Esophagus squamous epithelium (tissue), 5 donors: ENCODE results near the gene CD40. TPM values are rescaled to one million over a fixed set of nuclear protein-coding genes. Genes with fewer than 3 reads are reported as not detected.

ENCODE experiments used
- DNase-seq: peaks from one replicate; lab custom pipeline; 2025; lab: John Stamatoyannopoulos, UW
- H3K27ac ChIP-seq, 4 donors: fragments of 200-600 bp; sonication (generic); one replicate each; pipeline ENCODE4 v1.5.1; 2016 to 2019; ENCODE audit warnings: mild to moderate bottlenecking in 1 of 4
- H3K27me3 ChIP-seq, 4 donors: fragments of 200-600 bp; sonication (generic); 1 replicate in 3 of 4; 2 replicates in 1 of 4; pipeline versions ENCODE4 v1.5.1 to v1.6.0; 2017 to 2021; ENCODE audit warnings: antibody characterized with exemption in 1 of 4
- H3K36me3 ChIP-seq, 3 donors: fragments of 200-600 bp; sonication (generic); one replicate each; pipeline ENCODE4 v1.5.1; 2016 to 2019
- H3K4me1 ChIP-seq, 3 donors: fragments of 200-600 bp; sonication (generic); one replicate each; pipeline ENCODE4 v1.5.1; 2017 to 2019
- H3K4me3 ChIP-seq, 4 donors: fragments of 200-600 bp; sonication (generic); 1 replicate in 3 of 4; 2 replicates in 1 of 4; pipeline ENCODE4 v1.5.1; 2016 to 2019; ENCODE audit warnings: mild to moderate bottlenecking in 2 of 4, moderate library complexity in 1 of 4
- H3K9me3 ChIP-seq, 3 donors: fragments of 200-600 bp; sonication (generic); one replicate each; pipeline ENCODE4 v1.5.1; 2016 to 2019
- POLR2A ChIP-seq, 4 donors: fragments of 450-650 bp; IDR thresholded peaks; one replicate each; pipeline ENCODE4 v1.6.1; 2017; ENCODE audit warnings: antibody characterized with exemption in 4 of 4, mild to moderate bottlenecking in 4 of 4, moderate library complexity in 3 of 4
- WGBS, 2 donors: methylation state at CpG; one replicate each; pipeline ENCODE4 v1.1.5; 2018; 5-methylcytosine and 5-hydroxymethylcytosine counted together
- intact Hi-C: fragments of 100-400 bp; cut with DNase I; formaldehyde crosslinking; loops from one replicate; pipeline ENCODE4 v1.15.0; 2022
- total RNA-seq, 4 donors: library from RNA; depleted of rRNA; stranded (reverse); fragments of >200 nt; gene quantifications; one replicate each; pipeline ENCODE4 v1.1.0, GENCODE V29; 2016
- TF ChIP-seq, protein P1 (sequence below), 6 experiments: fragments of 450-650 bp in 4 of 6; fragments of 200-600 bp in 2 of 6; sonication (generic) in 2 of 6; IDR thresholded peaks; one replicate each; pipeline ENCODE4 v1.5.1; 2016 to 2019; ENCODE audit warnings: antibody characterized with exemption in 6 of 6, mild to moderate bottlenecking in 4 of 6, moderate library complexity in 4 of 6
- donor health status: DM: yes; HTN: yes; CAD: no.

Gene CD40
- total RNA-seq, 4 donors from 2014 or later = 3.2 to 15.3 (median 10.2) TPM

DNA sequence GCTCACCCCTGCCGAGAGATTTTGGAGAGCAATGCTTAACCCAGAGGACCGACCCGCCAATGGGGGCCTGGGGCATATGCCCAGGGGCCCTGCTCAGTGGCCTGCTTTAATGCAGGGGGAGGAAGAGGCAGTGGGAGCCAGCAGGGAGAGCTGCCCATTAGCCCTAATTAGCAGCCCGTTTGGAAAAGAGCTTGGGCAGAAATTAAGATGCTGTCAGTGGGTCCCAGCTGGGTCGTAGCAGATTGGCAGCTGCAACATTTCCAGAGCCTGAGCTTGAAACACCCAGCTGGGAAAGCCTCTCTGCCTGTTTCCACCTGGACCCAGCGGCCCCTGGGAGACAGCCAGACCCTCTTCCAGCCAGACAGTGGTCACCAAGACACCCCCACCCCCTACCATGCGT is 39.5 kb downstream of the CD40 start:
- no peak for DNase-seq
- Histone ChIP-seq H3K4me3 (no peak overlapping the region), H3K36me3 (no peaks in the 10 kb centered on the region), H3K4me1 (no peaks in the 10 kb centered on the region), H3K9me3 (no peaks in the 10 kb centered on the region), H3K27me3 (peaks cover 0 to 82% (median 0%) of the 10 kb centered on the region in 4 donors), H3K27ac (no peak overlapping the region)
- 52 to 57% methylated on average over 2 to 7 of the region's 7 CpGs for WGBS, 2 donors
- no peak for TF ChIP-seq POLR2A (IDR thresholded peaks at IDR 0.05)
- TF ChIP-seq, protein P1, sequence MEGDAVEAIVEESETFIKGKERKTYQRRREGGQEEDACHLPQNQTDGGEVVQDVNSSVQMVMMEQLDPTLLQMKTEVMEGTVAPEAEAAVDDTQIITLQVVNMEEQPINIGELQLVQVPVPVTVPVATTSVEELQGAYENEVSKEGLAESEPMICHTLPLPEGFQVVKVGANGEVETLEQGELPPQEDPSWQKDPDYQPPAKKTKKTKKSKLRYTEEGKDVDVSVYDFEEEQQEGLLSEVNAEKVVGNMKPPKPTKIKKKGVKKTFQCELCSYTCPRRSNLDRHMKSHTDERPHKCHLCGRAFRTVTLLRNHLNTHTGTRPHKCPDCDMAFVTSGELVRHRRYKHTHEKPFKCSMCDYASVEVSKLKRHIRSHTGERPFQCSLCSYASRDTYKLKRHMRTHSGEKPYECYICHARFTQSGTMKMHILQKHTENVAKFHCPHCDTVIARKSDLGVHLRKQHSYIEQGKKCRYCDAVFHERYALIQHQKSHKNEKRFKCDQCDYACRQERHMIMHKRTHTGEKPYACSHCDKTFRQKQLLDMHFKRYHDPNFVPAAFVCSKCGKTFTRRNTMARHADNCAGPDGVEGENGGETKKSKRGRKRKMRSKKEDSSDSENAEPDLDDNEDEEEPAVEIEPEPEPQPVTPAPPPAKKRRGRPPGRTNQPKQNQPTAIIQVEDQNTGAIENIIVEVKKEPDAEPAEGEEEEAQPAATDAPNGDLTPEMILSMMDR (IDR thresholded peaks at IDR 0.05) = no peak
- intact Hi-C loops = no loop called here

DNA sequence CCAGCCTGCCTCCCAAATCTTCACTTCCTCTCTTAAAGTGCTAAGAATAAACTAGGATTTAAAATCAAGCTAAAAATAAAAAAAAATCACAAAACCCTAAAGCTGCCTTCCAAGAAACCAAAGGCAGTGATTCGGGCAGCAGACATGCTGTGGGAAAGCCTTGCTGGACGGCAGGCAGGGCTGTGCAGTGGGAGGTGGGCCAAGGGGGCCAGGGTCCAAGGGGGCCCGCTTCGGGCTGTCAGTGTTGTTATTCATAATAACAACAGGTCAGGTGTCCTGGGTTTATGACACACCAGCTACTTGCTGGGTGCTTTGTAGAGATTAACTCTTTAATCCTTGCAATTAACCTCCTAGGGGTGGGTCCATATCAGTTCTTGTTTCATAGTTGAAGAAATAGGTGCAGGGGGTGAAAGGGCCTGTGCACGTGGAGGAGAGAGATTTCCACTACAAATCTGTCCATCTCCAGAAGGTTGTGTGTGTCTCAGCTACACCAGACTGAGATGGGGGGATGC is 40.4 kb downstream of the CD40 start:
- Histone ChIP-seq H3K27me3 (peaks cover 0 to 82% (median 0%) of the 10 kb centered on the region in 4 donors), H3K4me3 (no peak overlapping the region), H3K9me3 (no peaks in the 10 kb centered on the region), H3K27ac (no peak overlapping the region), H3K36me3 (no peaks in the 10 kb centered on the region), H3K4me1 (no peaks in the 10 kb centered on the region)
- TF ChIP-seq, protein P1 (IDR thresholded peaks at IDR 0.05) = no peak
- no peak for TF ChIP-seq POLR2A (IDR thresholded peaks at IDR 0.05)
- no peak for DNase-seq
- WGBS, 2 donors = 40 to 45% methylated on average over 5 of the region's 5 CpGs
- intact Hi-C loops = no loop called here

DNA sequence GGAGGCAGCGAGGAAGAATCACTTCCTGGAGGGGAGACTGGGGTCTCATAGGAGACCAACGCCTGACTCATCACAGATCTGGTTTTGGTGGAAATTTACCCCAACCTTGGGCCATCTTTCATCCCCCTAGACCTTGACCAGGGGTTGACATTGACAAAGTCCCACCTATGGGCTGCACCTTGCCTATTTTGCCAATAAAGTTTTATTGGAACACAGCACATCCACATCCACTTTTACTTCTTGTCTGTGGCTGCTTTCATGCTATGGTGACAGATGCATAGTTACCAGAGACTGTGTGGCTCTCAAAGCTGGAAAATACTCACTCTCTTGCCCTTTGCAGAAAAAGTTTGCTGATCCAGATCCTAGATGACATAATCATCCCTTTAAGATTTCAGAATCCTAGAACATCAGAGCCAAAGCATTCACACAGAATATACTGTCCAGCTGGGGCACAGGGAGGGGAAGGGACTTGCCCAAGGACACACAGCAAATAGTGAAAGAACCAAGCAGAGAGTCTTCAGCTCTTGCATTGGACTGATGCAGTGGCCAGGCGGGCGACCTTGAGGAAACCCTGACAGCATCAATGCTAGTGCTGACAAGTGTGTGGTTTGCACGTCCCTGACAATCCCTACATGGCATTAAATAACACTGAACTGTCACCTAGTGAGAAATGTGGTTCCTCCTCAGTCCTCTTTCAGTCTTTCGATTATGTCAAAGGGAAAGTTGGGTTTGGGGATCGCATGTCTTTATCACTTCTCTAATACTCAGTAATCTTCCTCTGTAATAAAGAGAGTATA is 41.2 kb downstream of the CD40 start:
- 69 to 83% methylated on average over 7 of the region's 7 CpGs for WGBS, 2 donors
- H3K27me3 ChIP-seq = peaks cover 0 to 82% (median 0%) of the 10 kb centered on the region in 4 donors
- no peak for DNase-seq
- no peak overlapping the region for H3K4me3 ChIP-seq
- H3K4me1 ChIP-seq = no peaks in the 10 kb centered on the region
- intact Hi-C loops = no loop called here
- no peaks in the 10 kb centered on the region for H3K9me3 ChIP-seq
- no peak for TF ChIP-seq POLR2A (IDR thresholded peaks at IDR 0.05)
- TF ChIP-seq, protein P1 (IDR thresholded peaks at IDR 0.05) = no peak
- H3K27ac ChIP-seq = no peak overlapping the region
- no peaks in the 10 kb centered on the region for H3K36me3 ChIP-seq

DNA sequence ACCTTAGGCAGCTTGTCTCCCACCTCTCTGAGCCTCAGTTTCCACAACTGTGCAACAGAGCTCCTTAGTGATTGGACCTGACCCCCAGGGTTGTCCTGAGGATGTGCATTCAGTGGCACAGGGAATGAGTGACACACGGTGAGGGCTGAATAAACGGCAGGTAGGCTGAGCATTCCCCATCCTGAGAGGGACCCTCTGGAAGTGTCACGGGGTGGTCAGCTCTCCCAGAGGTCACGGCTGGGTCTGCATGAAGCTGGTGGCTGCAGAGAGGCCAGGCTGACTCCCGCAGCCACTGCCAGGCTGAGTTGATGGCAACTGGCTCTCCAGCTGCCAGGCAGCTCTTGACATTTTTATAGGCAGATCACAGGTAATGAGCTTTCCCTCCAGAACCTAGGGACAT is 42.5 kb downstream of the CD40 start:
- Histone ChIP-seq H3K4me1 (no peaks in the 10 kb centered on the region), H3K27me3 (peaks cover 0 to 94% (median 0%) of the 10 kb centered on the region in 4 donors), H3K9me3 (no peaks in the 10 kb centered on the region), H3K36me3 (no peaks in the 10 kb centered on the region), H3K27ac (no peak overlapping the region), H3K4me3 (no peak overlapping the region)
- no peak for DNase-seq
- WGBS, 2 donors = 60% methylated on average over 1 of the region's 5 CpGs; no CpG with 5 or more reads in 1 of the 2 donors
- no peak for TF ChIP-seq POLR2A (IDR thresholded peaks at IDR 0.05)
- TF ChIP-seq, protein P1 (IDR thresholded peaks at IDR 0.05) = no peak
- intact Hi-C loops = no loop called here

DNA sequence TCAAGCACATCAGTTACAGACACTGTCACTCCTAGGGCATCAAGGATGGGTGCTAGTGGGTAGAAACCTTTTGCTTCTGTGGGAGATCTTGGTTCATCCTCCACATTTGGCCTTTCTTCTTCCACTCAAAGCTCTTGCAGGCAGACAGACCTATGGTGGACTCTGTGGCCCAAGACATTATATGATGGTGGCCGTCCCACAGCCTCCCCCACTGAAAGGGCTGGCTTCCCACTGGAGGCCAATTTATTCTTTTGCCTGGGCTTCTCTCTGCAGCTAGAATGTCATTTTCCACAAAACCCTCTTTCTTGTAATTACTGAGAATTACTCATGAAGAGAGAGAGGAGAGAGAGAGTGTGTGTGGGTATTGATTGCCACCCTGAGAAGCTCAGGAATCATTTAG is 43.8 kb downstream of the CD40 start:
- Histone ChIP-seq H3K9me3 (no peaks in the 10 kb centered on the region), H3K4me1 (no peaks in the 10 kb centered on the region), H3K36me3 (no peaks in the 10 kb centered on the region), H3K27me3 (peaks cover 0 to 94% (median 0%) of the 10 kb centered on the region in 4 donors), H3K4me3 (no peak overlapping the region), H3K27ac (no peak overlapping the region)
- 75 to 100% methylated on average over 1 of the region's 1 CpG for WGBS, 2 donors
- no peak for DNase-seq
- TF ChIP-seq, protein P1 (IDR thresholded peaks at IDR 0.05) = no peak
- no peak for TF ChIP-seq POLR2A (IDR thresholded peaks at IDR 0.05)
- intact Hi-C loops = no loop called here
